Nephron progenitor cell (in vitro differentiated cells): ENCODE results near the gene KCNQ1OT1.

Experiments
- DNase-seq: peaks from one replicate; pipeline ENCODE4 v3.0.0; 2021
- H3K27ac Mint-ChIP-seq: 2 replicates; pipeline ENCODE4 v1.8.0; 2021; ENCODE audit warnings: mild to moderate bottlenecking, moderate library complexity, mixed read lengths
- H3K27me3 Mint-ChIP-seq: 2 replicates; pipeline ENCODE4 v1.8.0; 2021; ENCODE audit warnings: mild to moderate bottlenecking, low read depth, mixed read lengths; ENCODE audit not compliant: poor library complexity
- H3K36me3 Mint-ChIP-seq: 2 replicates; pipeline ENCODE4 v1.8.0; 2021; ENCODE audit warnings: low read depth, mixed read lengths
- H3K4me1 Mint-ChIP-seq: 2 replicates; pipeline ENCODE4 v1.8.0; 2021; ENCODE audit warnings: mixed read lengths
- H3K4me3 Mint-ChIP-seq: 2 replicates; pipeline ENCODE4 v1.8.0; 2021; ENCODE audit warnings: mild to moderate bottlenecking, moderate library complexity, mixed read lengths
- H3K9me3 Mint-ChIP-seq: 2 replicates; pipeline ENCODE4 v1.8.0; 2021; ENCODE audit warnings: mild to moderate bottlenecking, moderate library complexity, mixed read lengths
- TF ChIP-seq, protein P1 (sequence below): fragments of 200-600 bp; sonication (generic); IDR thresholded peaks from 2 replicates; pipeline ENCODE4 v1.5.0; 2021; ENCODE audit warnings: antibody characterized with exemption

KCNQ1OT1 gene

DNA sequence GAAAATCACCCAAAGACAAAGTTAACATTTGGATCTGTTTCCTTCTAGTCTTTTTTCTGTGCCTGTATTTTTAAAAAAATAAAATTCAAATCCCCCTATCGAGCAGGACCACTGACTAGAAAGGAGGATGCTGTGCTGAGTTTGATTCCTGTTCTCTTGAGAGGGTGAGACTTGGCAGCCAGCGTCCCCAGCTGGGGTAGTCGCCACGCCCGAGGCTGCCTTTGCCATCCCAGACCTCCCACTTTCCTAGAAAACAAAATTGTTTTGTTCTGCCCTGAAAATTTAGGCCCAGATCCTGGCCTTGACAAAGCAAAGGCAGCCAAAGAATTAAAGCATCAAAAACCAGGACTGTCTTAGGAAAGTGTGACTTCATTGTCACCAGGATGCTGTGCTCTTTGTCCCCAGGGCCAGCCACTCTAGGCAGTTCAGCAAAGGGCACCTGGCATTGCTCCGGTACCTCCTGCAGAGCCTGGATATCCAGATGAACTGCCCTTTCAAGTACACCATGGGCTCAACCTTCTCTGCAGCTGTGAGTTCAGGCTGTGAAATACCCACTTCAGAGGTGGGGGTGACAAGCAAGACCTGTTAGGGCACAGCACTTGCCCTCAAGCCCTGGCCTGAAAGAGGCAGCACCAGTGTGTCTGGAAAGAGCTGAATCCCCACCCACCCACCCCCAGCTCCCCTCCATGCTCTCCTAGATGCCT is 44.6 kb downstream of the KCNQ1OT1 start:
- Mint-ChIP-seq H3K4me1 (peaks cover 24% of the 10 kb centered on the region), H3K27ac (no peak overlapping the region), H3K4me3 (no peak overlapping the region), H3K36me3 (peaks cover 98% of the 10 kb centered on the region), H3K9me3 (peaks cover 100% of the 10 kb centered on the region), H3K27me3 (peaks cover 5% of the 10 kb centered on the region)
- TF ChIP-seq, protein P1, sequence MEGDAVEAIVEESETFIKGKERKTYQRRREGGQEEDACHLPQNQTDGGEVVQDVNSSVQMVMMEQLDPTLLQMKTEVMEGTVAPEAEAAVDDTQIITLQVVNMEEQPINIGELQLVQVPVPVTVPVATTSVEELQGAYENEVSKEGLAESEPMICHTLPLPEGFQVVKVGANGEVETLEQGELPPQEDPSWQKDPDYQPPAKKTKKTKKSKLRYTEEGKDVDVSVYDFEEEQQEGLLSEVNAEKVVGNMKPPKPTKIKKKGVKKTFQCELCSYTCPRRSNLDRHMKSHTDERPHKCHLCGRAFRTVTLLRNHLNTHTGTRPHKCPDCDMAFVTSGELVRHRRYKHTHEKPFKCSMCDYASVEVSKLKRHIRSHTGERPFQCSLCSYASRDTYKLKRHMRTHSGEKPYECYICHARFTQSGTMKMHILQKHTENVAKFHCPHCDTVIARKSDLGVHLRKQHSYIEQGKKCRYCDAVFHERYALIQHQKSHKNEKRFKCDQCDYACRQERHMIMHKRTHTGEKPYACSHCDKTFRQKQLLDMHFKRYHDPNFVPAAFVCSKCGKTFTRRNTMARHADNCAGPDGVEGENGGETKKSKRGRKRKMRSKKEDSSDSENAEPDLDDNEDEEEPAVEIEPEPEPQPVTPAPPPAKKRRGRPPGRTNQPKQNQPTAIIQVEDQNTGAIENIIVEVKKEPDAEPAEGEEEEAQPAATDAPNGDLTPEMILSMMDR: no peak
- no peak for DNase-seq

GRCh38 chr11:2653930-2654739 is 45.7 kb downstream of the KCNQ1OT1 start:
- Mint-ChIP-seq H3K27me3 (peaks cover 5% of the 10 kb centered on the region), H3K4me1 (peaks cover 24% of the 10 kb centered on the region), H3K27ac (no peak overlapping the region), H3K4me3 (no peak overlapping the region), H3K36me3 (peaks cover 98% of the 10 kb centered on the region), H3K9me3 (peaks cover 100% of the 10 kb centered on the region)
- TF ChIP-seq, protein P1: no peak
- no peak for DNase-seq

GRCh38 chr11:2653198-2653551 is 46.6 kb downstream of the KCNQ1OT1 start:
- H3K27me3 Mint-ChIP-seq: peaks cover 3% of the 10 kb centered on the region

GRCh38 chr11:2652333-2653197 is 47.2 kb downstream of the KCNQ1OT1 start:
- H3K27me3 Mint-ChIP-seq: peaks cover 3% of the 10 kb centered on the region
- H3K4me3 Mint-ChIP-seq: no peak overlapping the region
- peaks cover 24% of the 10 kb centered on the region for H3K4me1 Mint-ChIP-seq
- TF ChIP-seq, protein P1: no peak
- H3K9me3 Mint-ChIP-seq: peaks cover 100% of the 10 kb centered on the region
- no peak overlapping the region for H3K27ac Mint-ChIP-seq
- peaks cover 98% of the 10 kb centered on the region for H3K36me3 Mint-ChIP-seq
- no peak for DNase-seq

More at GRCh38 chr11:2653198-2653551, 46.6 kb downstream of the KCNQ1OT1 start:
- Mint-ChIP-seq H3K4me3 (no peak overlapping the region), H3K4me1 (peaks cover 24% of the 10 kb centered on the region), H3K27ac (no peak overlapping the region), H3K9me3 (peaks cover 100% of the 10 kb centered on the region), H3K36me3 (peaks cover 98% of the 10 kb centered on the region)
- no peak for DNase-seq
- TF ChIP-seq, protein P1: no peak

DNA sequence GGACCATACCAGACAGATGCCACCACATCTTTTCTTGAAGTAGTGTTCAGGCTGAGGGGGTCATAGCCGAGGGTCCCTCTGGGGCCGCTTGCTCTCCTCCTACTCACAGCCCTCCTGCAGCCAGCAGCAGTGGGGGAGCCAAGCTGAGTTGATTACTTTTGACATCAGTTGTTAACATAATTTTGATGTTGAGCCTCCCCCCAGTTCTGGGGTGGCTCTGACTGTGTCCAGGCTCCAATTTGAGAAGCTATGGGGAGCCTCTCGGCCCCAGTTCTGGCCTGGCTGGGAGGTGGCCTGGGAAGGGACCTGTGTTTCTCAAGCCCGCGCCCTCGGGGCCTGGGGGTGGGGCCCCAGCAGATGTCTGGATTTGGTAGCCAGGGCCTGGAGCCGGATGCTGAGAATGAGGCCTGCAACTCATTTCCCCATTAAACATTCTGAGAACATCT is 47.9 kb downstream of the KCNQ1OT1 start:
- Mint-ChIP-seq H3K36me3 (peaks cover 98% of the 10 kb centered on the region), H3K4me1 (peaks cover 20% of the 10 kb centered on the region), H3K27me3 (peaks cover 3% of the 10 kb centered on the region), H3K9me3 (peaks cover 100% of the 10 kb centered on the region), H3K4me3 (no peak overlapping the region), H3K27ac (no peak overlapping the region)
- DNase-seq: no peak
- TF ChIP-seq, protein P1: no peak
